ENCODE results near the gene PAIP2B.
"Not testable (repeated sequence)": the region's sequence is repeated elsewhere in the genome, so short reads cannot be mapped to it uniquely, and the experiment has no call there.

Gene PAIP2B, protein sequence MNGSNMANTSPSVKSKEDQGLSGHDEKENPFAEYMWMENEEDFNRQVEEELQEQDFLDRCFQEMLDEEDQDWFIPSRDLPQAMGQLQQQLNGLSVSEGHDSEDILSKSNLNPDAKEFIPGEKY

DNA sequence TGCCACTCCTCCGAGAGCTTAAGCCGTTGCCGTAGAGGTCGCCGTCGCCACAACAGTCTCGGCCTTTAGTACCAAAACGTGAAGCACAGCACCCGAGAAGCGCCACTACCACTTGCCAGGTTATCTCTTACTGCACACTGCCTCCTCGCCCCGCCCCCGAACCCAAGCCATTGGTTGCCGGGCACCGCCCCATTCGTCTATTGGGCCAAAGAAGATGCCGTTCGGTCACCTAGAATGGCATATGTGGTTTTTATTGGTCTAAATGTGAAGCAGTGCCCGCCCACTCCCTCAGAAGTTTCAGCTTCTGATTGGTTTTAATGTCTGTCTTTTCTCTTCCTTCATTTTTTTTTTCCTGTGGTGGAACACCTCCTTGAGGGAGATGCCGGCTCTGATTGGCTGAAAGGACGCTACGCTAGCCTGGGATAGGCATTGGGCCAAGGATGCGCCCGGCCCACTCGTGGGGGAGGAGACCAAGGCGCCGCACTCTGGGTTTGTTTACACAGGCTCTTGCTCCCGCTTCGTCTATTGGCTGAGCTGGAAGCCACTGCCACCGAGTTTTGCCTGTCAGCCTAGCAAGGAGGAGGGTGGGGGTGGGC lies at the start of gene PAIP2B:
Gene PAIP2B, minus strand, starts transcription at position 139 of the 596 bp plus-strand sequence. CDS start 24,514 bp downstream, outside the sequence.
- DNase-seq: peak; percentile 100

DNA sequence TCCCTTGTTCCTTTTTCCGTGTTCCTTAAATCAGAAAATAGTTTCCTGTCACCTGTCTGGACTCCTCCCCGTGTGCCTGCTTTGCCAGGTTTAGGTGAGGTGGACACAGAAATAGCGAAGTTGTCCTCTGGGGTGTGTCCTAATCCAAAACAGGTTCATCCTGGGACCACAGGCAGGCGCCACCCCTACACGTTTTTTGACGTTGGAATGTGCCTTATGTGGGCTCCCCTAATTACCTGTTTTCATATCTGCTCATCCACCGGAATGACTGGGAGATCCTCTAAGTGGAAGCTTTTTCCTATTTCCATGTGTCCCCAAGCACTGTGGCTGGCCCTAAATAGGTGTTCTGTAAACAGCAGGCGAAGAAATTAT lies 49.0 kb upstream of the PAIP2B start:
- DNase-seq: no peak

- DNase-seq: no peak
These were observed 42.7 kb upstream of the PAIP2B start for GRCh38 chr2:71269511-71270090.

- no peak for DNase-seq
These were observed 36.5 kb upstream of the PAIP2B start for GRCh38 chr2:71263386-71263785.

GRCh38 chr2:71261534-71261933 lies 34.6 kb upstream of the PAIP2B start:
- DNase-seq: no peak

DNA sequence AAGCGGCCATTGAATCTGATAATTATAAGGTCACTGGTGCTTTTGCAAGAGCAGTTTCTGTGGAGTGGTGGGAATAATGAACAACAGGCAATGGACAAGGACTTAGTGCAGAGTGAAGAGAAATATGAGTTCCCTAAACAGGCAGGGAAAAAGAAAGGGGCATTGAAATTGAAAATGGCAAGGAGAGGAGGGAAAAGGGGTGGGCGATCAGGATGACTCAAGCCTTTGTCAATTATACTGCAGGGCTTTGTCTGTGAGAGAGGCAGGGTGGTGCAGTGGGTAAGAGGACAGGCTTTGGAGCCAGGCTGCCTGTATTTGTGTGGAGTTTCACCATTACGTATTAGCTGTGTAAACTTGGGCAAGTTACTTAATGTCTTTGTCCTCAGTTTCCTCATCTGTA lies 29.5 kb upstream of the PAIP2B start:
- no peak for DNase-seq

DNA sequence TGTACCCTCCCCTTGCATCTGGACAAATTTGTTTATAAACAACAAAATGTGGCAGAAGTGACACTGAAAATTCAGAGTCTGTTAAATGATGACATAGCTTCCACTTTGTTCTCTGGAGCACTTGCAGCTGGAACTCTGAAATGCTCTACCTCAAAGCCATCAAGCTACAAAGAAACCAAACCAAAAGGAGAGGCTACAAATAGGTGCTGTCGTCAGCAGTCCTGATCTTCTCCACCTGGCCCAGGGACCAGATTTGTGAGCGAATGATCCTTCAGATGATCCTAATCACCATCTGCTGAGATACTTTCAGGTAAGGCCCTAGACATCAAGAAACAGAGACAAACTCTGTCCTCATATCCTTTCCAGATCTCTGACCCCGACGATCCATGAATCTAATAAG lies 27.9 kb upstream of the PAIP2B start:
- DNase-seq: no peak

GRCh38 chr2:71254078-71254477 lies 27.2 kb upstream of the PAIP2B start:
- DNase-seq: no peak

DNA sequence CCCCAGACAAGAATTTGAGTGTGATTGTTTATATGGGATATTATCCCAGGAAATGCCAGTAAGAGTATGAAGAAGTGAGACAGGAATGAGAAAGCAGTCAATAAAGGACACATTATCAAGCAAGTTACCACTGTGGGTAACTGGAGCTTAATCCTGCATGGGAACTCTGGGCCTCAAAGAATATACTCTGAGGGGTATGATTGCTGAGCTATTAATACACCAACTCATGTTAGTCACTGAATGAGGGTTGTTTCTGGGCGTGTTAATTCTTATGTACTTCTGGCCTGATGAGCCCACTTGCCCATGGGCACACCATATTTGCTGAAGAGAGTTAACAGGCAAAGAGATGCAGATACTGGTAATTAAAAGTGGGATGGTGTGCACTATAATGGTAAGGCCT lies 26.6 kb upstream of the PAIP2B start:
- no peak for DNase-seq

DNA sequence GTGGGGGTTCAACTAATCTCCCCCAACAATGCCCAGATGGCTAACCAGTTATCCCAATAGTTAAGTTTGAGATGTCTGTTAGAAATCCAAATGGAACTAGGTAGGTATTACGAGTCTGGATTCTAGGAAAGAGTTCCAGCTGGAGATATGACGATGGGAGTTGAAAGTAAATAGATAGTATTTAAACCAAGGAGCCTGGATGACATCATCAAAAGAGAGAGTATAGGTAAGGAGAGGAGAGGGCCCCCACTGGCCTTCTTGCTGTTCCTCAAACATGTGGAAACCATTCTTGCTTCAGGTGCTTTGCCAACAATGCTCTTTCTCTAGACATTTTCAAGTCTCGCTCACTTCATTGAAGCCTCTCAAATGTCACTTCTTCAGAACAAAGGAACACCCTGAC lies 26.0 kb upstream of the PAIP2B start:
- DNase-seq: no peak

GRCh38 chr2:71250935-71251334 lies 24.0 kb upstream of the PAIP2B start:
- no peak for DNase-seq

GRCh38 chr2:71244302-71244660 lies 17.4 kb upstream of the PAIP2B start:
- no peak for DNase-seq

GRCh38 chr2:71243634-71244301 lies 16.9 kb upstream of the PAIP2B start:
- no peak for DNase-seq

DNA sequence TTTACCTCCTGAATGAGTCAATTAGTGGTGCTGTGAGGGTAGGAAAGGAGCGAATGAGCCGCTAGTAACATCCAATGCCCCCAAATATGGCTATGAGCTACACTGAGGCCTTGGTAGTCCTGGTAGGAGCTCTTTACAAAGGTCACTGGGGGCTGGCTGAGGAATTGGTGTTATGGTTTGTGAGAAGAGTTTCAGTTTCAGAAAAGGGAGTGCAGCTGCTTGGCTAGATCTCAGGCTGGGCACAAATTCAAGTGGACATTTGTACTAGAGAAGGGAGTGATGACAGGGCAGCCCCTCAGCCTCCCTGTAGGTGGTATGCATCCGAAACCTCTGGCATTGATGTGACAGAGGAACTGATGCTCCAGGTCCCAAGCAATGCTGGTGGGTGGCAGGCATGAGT lies 13.9 kb upstream of the PAIP2B start:
- no peak for DNase-seq

- DNase-seq: no peak
These were observed 11.2 kb upstream of the PAIP2B start for GRCh38 chr2:71238089-71238488.

DNA sequence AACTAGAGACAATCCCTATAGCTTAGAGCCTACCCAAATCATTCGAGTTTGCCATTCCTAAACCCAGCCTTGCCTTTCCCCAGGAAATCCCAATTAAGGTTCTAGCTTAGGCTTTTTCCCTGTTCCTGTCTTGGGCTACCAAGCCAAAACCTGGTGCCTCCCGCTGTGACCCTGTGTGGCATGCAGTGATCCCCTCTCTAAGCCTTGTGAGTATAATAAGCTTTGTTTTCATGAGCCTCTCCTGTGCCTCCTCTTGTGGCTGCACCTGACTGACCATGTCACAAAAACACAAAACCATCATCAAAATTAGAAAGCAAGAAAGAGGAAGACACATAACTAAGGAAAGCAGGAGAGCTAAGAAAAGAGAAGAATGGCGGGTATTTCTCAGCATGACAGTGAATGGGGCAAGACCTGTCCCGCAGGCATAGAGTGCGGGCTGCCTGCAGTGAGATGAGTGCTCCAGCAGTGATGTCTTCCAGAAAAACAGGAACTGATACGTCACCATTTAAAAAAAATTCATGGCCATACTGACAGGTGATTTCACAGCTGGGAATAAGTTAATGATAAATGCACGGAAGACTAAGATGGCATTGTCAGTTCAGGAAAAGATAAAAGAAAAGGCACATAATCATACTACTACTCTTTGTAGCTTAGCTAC lies 9.2 kb upstream of the PAIP2B start:
- DNase-seq: no peak

GRCh38 chr2:71233072-71233471 lies 6.2 kb upstream of the PAIP2B start:
- not testable (repeated sequence) for DNase-seq

DNA sequence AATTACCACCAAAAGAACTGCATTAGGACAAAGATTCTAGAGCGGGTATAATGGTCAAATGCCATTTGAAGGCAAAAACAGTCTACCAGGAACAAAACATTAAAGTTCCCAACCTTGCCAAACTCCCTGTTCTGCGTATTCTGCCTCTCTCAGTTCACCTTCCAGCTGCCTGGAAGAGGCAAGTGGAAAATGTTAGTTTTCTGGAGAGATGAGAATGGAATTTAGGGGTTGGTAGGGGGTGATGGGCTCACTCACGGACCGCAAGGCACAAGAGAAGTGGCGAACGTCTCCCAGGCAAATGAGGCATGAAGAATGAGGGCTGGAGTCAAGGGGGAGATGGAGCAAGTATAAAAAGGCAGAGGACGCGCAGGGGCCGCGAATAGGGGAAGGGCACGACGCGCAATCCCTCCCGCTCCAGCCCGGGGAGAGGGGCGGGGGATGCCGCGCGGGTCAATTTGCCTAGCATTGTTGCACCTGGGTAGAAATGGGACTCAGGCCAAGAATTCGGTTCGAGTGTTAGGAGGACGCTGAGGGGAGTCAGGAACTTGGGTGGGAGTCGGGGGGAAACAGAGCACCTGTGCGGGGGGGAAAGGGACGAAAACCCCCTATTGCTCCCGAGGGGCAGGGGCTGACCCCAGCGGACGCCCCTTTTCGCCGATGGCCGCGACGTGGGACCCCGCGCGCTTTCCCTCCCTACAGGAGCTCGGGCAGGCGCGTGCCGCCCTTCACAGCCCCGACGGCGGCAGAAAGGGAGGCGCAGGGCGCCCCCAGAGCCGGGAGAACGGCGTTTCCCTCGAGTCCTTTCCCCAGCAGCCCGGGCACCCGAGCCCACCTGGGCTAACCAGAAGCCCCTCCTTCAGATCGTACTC lies 573 bp downstream of the PAIP2B start:
- peak; percentile 25 for DNase-seq

DNA sequence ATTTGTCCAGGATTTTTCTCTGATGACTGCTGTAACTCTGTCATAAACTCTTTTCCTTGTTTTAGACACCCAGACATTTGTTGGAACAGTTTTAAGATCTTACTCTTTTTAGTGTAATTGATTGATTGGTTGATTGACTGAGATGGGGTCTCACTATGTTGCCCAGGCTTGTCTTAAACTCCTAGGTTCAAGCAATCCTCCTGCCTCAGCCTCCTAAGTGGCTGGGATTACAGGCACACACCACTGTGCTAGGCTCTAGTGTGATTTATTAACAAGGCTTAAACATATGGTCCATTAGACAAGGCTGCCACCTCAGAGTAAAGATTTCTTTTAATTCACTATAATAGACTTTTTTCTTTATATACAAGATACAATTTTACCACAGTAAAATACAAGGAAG lies 2.0 kb downstream of the PAIP2B start:
- DNase-seq: no peak

- no peak for DNase-seq
These were observed 2.4 kb downstream of the PAIP2B start for GRCh38 chr2:71224457-71224856.

DNA sequence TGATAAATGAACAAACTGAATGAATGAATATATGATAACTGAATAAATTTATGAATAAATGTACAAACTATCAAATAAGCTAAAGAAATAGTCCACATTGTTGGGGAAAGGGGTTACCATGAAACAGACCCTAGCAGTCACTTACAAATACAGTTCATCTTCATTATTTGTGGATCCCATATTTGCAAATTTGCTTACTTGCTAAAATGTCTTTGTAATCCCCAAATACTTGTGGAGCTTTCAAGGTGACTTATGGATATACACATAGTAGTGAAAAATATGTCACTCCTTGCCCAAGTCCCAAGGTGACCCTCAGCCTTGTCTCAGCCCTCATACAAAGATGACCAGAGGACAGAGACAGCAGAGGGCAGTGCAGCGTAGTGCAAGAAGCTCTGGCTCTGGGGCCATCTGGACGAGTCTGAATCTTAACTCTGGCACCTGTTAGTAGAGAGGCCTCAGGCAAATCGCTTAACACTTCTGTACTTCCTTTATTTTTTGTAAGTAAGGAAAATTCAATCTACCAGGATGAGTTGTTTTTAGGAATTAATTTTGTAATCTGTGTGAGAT lies 3.1 kb downstream of the PAIP2B start:
- DNase-seq: peak; percentile 69

- no peak for DNase-seq
These were observed 6.2 kb downstream of the PAIP2B start for GRCh38 chr2:71220743-71221142.

DNA sequence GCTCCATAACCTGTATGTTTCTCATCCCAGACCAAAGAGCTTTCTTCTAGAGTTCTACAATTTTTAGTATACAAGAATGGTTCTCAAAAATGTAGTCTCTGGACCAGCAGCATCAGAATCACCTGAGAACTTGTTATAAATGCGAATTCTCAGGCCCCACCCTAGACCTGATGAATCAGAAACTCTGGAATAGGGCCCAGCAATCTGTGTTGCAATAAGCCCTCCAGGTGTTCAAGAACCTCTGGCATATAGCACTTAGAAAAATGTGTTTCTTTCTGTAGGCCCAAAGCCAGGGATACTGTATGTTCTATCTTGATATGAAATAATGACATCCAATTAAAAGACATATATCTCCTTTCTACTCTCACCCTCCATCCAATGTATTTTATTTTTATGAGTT lies 10.4 kb downstream of the PAIP2B start:
- no peak for DNase-seq
